CD4-positive, alpha-beta memory T cell (primary cell): ENCODE results near the gene HNRNPR. TPM values are rescaled to one million over a fixed set of nuclear protein-coding genes. Genes with fewer than 3 reads are reported as not detected.

Source experiments
- CTCF ChIA-PET: fragments of 350-600 bp; sonication (Branson Sonifier 250); formaldehyde crosslinking; loops from one replicate; lab custom pipeline; 2021; ENCODE audit warnings: inconsistent platforms; ENCODE audit not compliant: partially characterized antibody; lab: Charles Lee
- POLR2A ChIA-PET: fragments of 350-600 bp; sonication (Branson Sonifier 250); formaldehyde crosslinking; loops from one replicate; lab custom pipeline; 2021; ENCODE audit not compliant: partially characterized antibody; lab: Charles Lee
- DNase-seq, 5 donors: peaks; one replicate each; pipeline versions ENCODE4 v3.0.0 to v3.0.0-alpha.2; 2020 to 2022; ENCODE audit warnings: mixed read lengths in 1 of 5
- H3K27ac ChIP-seq: one replicate; pipeline ENCODE4 v1.7.0; 2013; ENCODE audit warnings: low read depth, low read length
- H3K27me3 ChIP-seq: 2 replicates; pipeline ENCODE4 v1.7.0; 2013; ENCODE audit warnings: mild to moderate bottlenecking, low read length, moderate library complexity; ENCODE audit not compliant: insufficient read depth
- H3K36me3 ChIP-seq: 2 replicates; pipeline ENCODE4 v1.7.0; 2013; ENCODE audit warnings: mild to moderate bottlenecking, low read length, moderate library complexity; ENCODE audit not compliant: insufficient read depth
- H3K4me1 ChIP-seq: 2 replicates; pipeline ENCODE4 v1.7.0; 2013; ENCODE audit warnings: mild to moderate bottlenecking, low read length, moderate library complexity; ENCODE audit not compliant: insufficient read depth
- H3K4me3 ChIP-seq, 2 donors: one replicate each; pipeline ENCODE4 v1.7.0; 2013; ENCODE audit warnings: low read length in 2 of 2, mild to moderate bottlenecking in 1 of 2
- H3K9me3 ChIP-seq, 2 donors: one replicate each; pipeline ENCODE4 v1.7.0; 2013; ENCODE audit warnings: low read length in 2 of 2, control low read depth in 1 of 2; ENCODE audit not compliant: control insufficient read depth in 1 of 2
- H3K27ac Mint-ChIP-seq, 7 donors: one replicate each; pipeline ENCODE4 v1.8.0; 2020 to 2021; ENCODE audit warnings: mixed read lengths in 7 of 7, mild to moderate bottlenecking in 6 of 7, inconsistent platforms in 3 of 7, moderate library complexity in 3 of 7
- H3K27me3 Mint-ChIP-seq, 2 donors: one replicate each; pipeline ENCODE4 v1.8.0; 2020 to 2021; ENCODE audit warnings: mixed read lengths in 2 of 2
- H3K36me3 Mint-ChIP-seq, 2 donors: one replicate each; pipeline ENCODE4 v1.8.0; 2020 to 2021; ENCODE audit warnings: mixed read lengths in 2 of 2, inconsistent platforms in 1 of 2, mild to moderate bottlenecking in 1 of 2
- H3K4me1 Mint-ChIP-seq, 4 donors: one replicate each; pipeline ENCODE4 v1.8.0; 2020 to 2021; ENCODE audit warnings: mixed read lengths in 4 of 4, mild to moderate bottlenecking in 1 of 4
- H3K4me3 Mint-ChIP-seq, 8 donors: one replicate each; pipeline ENCODE4 v1.8.0; 2020 to 2021; ENCODE audit warnings: mixed read lengths in 8 of 8, mild to moderate bottlenecking in 7 of 8, moderate library complexity in 6 of 8, inconsistent platforms in 3 of 8
- H3K9me3 Mint-ChIP-seq, 8 donors: one replicate each; pipeline ENCODE4 v1.8.0; 2020 to 2021; ENCODE audit warnings: mixed read lengths in 8 of 8, mild to moderate bottlenecking in 5 of 8, inconsistent platforms in 3 of 8, moderate library complexity in 1 of 8
- intact Hi-C: fragments of 100-400 bp; cut with micrococcal nuclease; formaldehyde crosslinking; loops from one replicate; pipeline ENCODE4 v1.15.1; 2023
- polyA plus RNA-seq, 2 donors: library from polyadenylated mRNA; unstranded; fragments of 300-500 nt; fragmentation: Illumina TruSeq; gene quantifications; one replicate each; pipeline ENCODE4 v1.2.3, GENCODE V29; 2021
- total RNA-seq, 2 experiments: library from RNA; stranded (reverse); gene quantifications; one replicate each; pipeline ENCODE4 v1.2.3, GENCODE V29; 2021

Gene HNRNPR
- total and polyA plus RNA-seq, 4 experiments from 2014 or later = 115 to 194 (median 153) TPM

DNA sequence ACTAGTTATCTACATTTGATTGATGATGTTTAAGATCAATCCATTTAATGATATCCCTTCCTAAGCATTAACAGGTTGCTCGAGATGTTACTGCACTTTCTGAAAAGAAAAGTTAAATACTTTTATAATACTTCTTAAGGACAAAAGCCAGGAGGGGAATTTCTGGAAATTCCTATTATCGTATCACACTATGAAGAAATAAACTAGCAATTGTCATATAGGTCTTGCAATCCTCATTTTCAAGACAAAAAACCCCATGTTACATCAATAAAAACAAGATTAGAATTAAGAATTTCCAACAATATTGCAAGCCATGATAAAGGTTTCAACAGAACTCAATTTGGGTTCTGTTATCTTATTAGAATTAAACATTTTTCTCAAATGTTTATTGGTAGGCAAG is 47.2 kb downstream of the HNRNPR start:
- ChIA-PET CTCF (interaction anchor here (1.0 kb wide), 1 partner anchor 14 kb away, joined by 3 read pairs; no protein-coding TSS in a partner anchor), POLR2A (no interaction called here)
- Histone ChIP-seq H3K36me3 (peaks cover 9% of the 10 kb centered on the region), H3K27me3 (no peaks in the 10 kb centered on the region), H3K4me1 (no peaks in the 10 kb centered on the region), H3K9me3 (no peaks in the 10 kb centered on the region), H3K27ac (no peak overlapping the region), H3K4me3 (no peak overlapping the region)
- no peaks in the 10 kb centered on the region for H3K9me3 Mint-ChIP-seq
- H3K36me3 Mint-ChIP-seq = peaks cover 11 to 37% of the 10 kb centered on the region in 2 donors
- DNase-seq = no peak
- peaks cover 0 to 2% (median 0%) of the 10 kb centered on the region in 4 donors for H3K4me1 Mint-ChIP-seq
- peak overlapping the region in 1 of 7 donors; percentile 37 for H3K27ac Mint-ChIP-seq
- intact Hi-C loops = no loop called here
- H3K4me3 Mint-ChIP-seq = no peak overlapping the region
- H3K27me3 Mint-ChIP-seq = no peaks in the 10 kb centered on the region

DNA sequence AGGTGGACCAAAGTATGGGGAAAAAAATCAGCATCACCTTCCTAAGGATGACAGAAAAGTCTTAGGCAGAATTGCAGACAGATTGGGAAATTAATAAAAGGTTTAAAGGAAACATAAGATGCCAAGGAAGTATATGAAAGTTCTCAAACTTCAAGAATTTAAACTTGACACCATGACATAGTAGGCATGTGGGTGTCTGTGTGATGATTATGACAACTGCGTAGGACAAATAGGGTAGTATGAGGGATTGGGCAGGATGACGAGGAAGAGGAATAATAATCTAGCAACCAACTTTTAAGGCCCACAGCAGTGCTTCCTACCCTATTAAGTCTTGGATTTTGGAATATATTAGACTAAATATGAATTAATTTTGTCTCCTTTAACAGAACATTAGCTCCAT is 52.4 kb downstream of the HNRNPR start:
- Mint-ChIP-seq H3K27ac (peak overlapping the region in 3 of 7 donors; percentile 27 to 67 (median 30)), H3K4me3 (no peak overlapping the region), H3K9me3 (no peaks in the 10 kb centered on the region), H3K4me1 (no peaks in the 10 kb centered on the region), H3K27me3 (no peaks in the 10 kb centered on the region), H3K36me3 (peaks cover 3 to 26% of the 10 kb centered on the region in 2 donors)
- Histone ChIP-seq H3K4me3 (no peak overlapping the region), H3K27ac (no peak overlapping the region), H3K9me3 (no peaks in the 10 kb centered on the region), H3K27me3 (no peaks in the 10 kb centered on the region), H3K4me1 (no peaks in the 10 kb centered on the region), H3K36me3 (no peaks in the 10 kb centered on the region)
- no peak for DNase-seq
- CTCF ChIA-PET = no interaction called here
- intact Hi-C loops = no loop called here
- POLR2A ChIA-PET = no interaction called here

DNA sequence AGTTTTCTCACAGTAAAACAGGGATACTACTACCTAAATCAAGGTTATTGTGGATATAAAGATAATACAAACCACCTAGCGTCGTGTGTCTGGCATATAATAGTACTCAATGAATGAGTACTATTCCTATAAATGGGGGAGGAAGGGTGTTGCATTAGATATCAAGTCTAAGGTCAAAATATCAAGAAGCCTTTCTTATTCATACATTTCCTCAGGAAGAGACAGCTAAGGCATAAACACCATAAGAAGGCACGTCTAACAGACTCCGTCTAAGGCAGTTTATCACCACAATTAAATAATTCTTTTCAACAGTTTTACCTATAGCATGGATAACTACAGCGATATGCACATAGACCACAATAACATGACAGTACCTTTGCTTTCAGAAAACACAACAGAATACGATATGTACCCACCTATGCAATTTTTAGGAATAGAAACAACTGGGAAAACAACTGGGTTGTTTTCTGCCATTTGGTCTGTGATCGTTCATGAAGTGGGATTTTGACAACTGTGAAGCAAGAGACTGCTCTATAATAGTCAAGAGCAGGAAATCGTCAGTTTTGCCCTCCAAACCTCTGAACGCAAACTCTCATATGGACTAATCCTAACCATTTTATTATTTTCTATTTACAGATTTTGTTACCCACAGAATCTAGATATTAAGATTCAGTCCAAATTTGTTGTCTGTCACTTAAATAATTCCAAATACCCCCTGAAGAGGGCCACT is 53.1 kb downstream of the HNRNPR start:
- Mint-ChIP-seq H3K4me3 (no peak overlapping the region), H3K27ac (no peak overlapping the region), H3K27me3 (no peaks in the 10 kb centered on the region), H3K4me1 (no peaks in the 10 kb centered on the region), H3K36me3 (peaks cover 8 to 28% of the 10 kb centered on the region in 2 donors), H3K9me3 (no peaks in the 10 kb centered on the region)
- H3K9me3 ChIP-seq = no peaks in the 10 kb centered on the region
- H3K4me1 ChIP-seq = no peaks in the 10 kb centered on the region
- no peak overlapping the region for H3K27ac ChIP-seq
- DNase-seq = no peak
- no peak overlapping the region for H3K4me3 ChIP-seq
- no peaks in the 10 kb centered on the region for H3K27me3 ChIP-seq
- CTCF ChIA-PET = no interaction called here
- POLR2A ChIA-PET = no interaction called here
- H3K36me3 ChIP-seq = no peaks in the 10 kb centered on the region
- intact Hi-C loops = no loop called here

DNA sequence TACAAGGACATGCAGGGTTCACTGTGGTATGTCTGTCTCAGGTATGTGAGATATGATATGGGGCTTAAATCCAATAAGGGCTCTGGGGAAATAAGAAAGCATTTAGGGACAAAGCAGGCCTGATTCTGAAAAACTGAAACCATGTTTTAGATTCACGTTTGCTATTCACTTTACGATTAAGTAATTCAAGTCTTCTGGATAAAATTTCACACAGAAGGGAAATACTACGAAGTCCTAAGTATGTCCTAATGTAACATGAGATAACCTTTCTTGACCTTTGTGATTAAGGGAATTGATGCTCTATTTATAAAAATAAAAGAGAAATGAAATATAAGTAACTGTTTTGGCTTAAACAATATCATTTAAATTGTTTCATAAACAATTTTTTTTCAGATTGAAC is 55.4 kb downstream of the HNRNPR start:
- peaks cover 0 to 1% (median 0%) of the 10 kb centered on the region in 4 donors for H3K4me1 Mint-ChIP-seq
- no peak overlapping the region for H3K4me3 Mint-ChIP-seq
- Histone ChIP-seq H3K4me1 (no peaks in the 10 kb centered on the region), H3K4me3 (no peak overlapping the region), H3K9me3 (no peaks in the 10 kb centered on the region), H3K27ac (no peak overlapping the region), H3K36me3 (peaks cover 8% of the 10 kb centered on the region), H3K27me3 (no peaks in the 10 kb centered on the region)
- H3K36me3 Mint-ChIP-seq = peaks cover 21 to 32% of the 10 kb centered on the region in 2 donors
- H3K9me3 Mint-ChIP-seq = no peaks in the 10 kb centered on the region
- H3K27me3 Mint-ChIP-seq = no peaks in the 10 kb centered on the region
- intact Hi-C loops = no loop called here
- CTCF ChIA-PET = no interaction called here
- POLR2A ChIA-PET = no interaction called here
- DNase-seq = no peak
- peak overlapping the region in 1 of 7 donors; percentile 19 for H3K27ac Mint-ChIP-seq

DNA sequence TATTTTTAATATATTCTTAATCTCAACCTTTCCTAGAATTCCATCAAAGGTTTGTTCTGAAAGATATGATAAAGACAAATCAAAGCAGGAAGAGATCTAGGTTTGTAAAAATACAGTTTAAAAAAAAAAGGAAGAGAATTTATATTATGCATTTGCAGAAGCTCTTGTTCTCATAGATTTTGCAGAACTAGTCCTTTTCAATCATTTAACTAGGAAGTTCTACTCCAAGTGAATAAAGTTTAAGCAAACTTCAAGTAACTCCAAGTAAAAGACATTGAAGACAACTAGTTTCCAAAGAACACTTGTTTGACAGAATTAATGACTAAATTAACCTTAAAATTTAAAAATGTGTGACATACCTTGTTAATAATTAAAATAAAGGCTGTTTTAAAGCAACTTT is 55.9 kb downstream of the HNRNPR start:
- no peak for DNase-seq
- Mint-ChIP-seq H3K36me3 (peaks cover 21 to 34% of the 10 kb centered on the region in 2 donors), H3K4me1 (peaks cover 0 to 1% (median 0%) of the 10 kb centered on the region in 4 donors), H3K27ac (no peak overlapping the region), H3K4me3 (no peak overlapping the region), H3K9me3 (no peaks in the 10 kb centered on the region), H3K27me3 (no peaks in the 10 kb centered on the region)
- intact Hi-C loops = no loop called here
- Histone ChIP-seq H3K4me3 (no peak overlapping the region), H3K27me3 (no peaks in the 10 kb centered on the region), H3K36me3 (peaks cover 9% of the 10 kb centered on the region), H3K9me3 (no peaks in the 10 kb centered on the region), H3K4me1 (no peaks in the 10 kb centered on the region), H3K27ac (no peak overlapping the region)
- ChIA-PET POLR2A (no interaction called here), CTCF (no interaction called here)

DNA sequence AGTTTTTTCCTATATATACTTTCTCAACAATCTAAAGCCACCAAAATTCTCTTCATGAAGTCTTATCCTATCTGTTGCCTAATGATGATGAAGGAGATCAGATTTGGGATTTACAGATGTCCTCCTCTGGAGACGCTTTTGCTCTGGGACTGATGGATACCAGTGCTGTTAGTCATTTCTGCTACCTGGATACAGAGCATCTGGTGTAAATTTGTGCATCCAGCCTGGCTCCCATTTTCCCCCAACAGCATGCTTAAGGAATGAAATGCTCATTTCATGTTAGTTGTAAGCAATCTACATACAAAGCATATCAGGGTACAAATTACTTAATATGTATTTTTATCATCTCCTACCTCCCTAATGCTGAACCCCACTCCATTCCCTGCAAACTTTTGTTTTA is 57.7 kb downstream of the HNRNPR start:
- Histone ChIP-seq H3K27me3 (no peaks in the 10 kb centered on the region), H3K4me1 (no peaks in the 10 kb centered on the region), H3K4me3 (no peak overlapping the region), H3K27ac (no peak overlapping the region), H3K9me3 (no peaks in the 10 kb centered on the region), H3K36me3 (peaks cover 14% of the 10 kb centered on the region)
- intact Hi-C loops = no loop called here
- H3K27ac Mint-ChIP-seq = no peak overlapping the region
- CTCF ChIA-PET = no interaction called here
- no peaks in the 10 kb centered on the region for H3K9me3 Mint-ChIP-seq
- no peak overlapping the region for H3K4me3 Mint-ChIP-seq
- H3K36me3 Mint-ChIP-seq = peaks cover 21 to 43% of the 10 kb centered on the region in 2 donors
- DNase-seq = no peak
- POLR2A ChIA-PET = no interaction called here
- peaks cover 0 to 1% (median 0%) of the 10 kb centered on the region in 4 donors for H3K4me1 Mint-ChIP-seq
- H3K27me3 Mint-ChIP-seq = no peaks in the 10 kb centered on the region

DNA sequence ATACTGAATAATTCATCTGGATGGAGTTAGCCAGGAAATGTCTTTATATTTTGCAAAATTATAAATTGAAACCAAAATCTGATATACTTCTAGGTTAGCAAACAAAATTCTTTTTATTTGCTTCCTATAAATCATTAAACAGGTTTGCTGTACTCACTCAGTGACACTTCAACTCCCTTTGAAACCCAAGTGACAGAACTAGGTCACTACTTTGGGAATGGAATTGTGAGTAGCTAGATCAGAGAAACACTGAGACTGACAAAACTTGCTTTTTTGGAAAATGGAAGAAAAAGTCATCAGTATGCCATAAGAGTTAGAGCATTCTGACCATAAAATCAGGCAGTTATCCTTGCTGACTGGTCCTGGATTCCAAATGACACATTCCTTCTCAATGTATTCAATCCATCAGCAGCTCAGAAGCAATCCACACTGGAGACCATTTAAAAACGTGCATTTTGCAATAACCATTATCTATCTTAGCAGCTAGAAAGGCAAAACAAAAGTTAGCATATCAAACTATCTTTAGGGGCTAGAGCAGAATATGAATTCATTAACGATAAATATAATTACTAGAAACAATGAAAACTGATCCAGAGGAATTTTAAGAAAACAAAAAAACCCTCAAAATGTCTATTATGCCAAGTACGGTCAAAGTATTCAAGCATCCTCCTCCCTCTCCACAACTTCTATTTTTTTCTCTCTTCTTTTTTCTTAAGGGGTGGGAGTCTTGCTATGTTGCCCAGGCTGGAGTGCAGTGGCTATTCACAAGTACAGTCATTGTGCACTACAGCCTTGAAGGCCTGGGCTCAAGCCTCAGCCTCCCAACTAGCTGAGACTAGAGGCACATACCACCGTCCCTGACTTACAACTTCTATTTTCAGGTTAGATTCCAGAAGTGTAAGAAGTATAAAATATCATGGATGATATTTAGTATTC is 60.1 kb downstream of the HNRNPR start:
- CTCF ChIA-PET = interaction anchor here (0.6 to 1.3 kb wide), 2 partner anchors 12 to 216 kb away, joined by 3 to 4 read pairs; no protein-coding TSS in a partner anchor
- peaks cover 14% of the 10 kb centered on the region for H3K36me3 ChIP-seq
- Mint-ChIP-seq H3K27ac (peak overlapping the region in 3 of 7 donors; percentile 34 to 58 (median 38)), H3K9me3 (no peaks in the 10 kb centered on the region), H3K27me3 (no peaks in the 10 kb centered on the region), H3K4me1 (peaks cover 0 to 1% (median under 1%) of the 10 kb centered on the region in 4 donors), H3K4me3 (no peak overlapping the region), H3K36me3 (peaks cover 26 to 59% of the 10 kb centered on the region in 2 donors)
- H3K4me3 ChIP-seq = no peak overlapping the region
- no peaks in the 10 kb centered on the region for H3K27me3 ChIP-seq
- no peaks in the 10 kb centered on the region for H3K9me3 ChIP-seq
- no peak overlapping the region for H3K27ac ChIP-seq
- DNase-seq = no peak
- POLR2A ChIA-PET = no interaction called here
- intact Hi-C loops = no loop called here
- no peaks in the 10 kb centered on the region for H3K4me1 ChIP-seq
